ENCODE results near the gene SDF4.
"Not testable (repeated sequence)": the region's sequence is repeated elsewhere in the genome, so short reads cannot be mapped to it uniquely, and the experiment has no call there.

SDF4 gene

GRCh38 chr1:1198423-1199140, 33.2 kb downstream of the SDF4 start:
- no peak for DNase-seq (ENCODE audit: extremely low read depth, low read depth)
- TF ChIP-seq CTCF (IDR thresholded peaks at IDR 0.05; ENCODE audit: low read depth, low read length, missing control alignments), result no peak
- no peak overlapping the region for H3K4me3 ChIP-seq (replicated peaks; ENCODE audit: low read depth, low read length)

- no peak for DNase-seq (ENCODE audit: extremely low read depth, low read depth)
- no peak for TF ChIP-seq CTCF (IDR thresholded peaks at IDR 0.05; ENCODE audit: low read depth, low read length, missing control alignments)
- H3K4me3 ChIP-seq (replicated peaks; ENCODE audit: low read depth, low read length), result no peak overlapping the region
These were observed 34.0 kb downstream of the SDF4 start for GRCh38 chr1:1197551-1198422.

- H3K4me3 ChIP-seq (replicated peaks; ENCODE audit: low read depth, low read length), result no peak overlapping the region
- no peak for DNase-seq (ENCODE audit: extremely low read depth, low read depth)
- TF ChIP-seq CTCF (IDR thresholded peaks at IDR 0.05; ENCODE audit: low read depth, low read length, missing control alignments), result no peak
These were observed 34.7 kb downstream of the SDF4 start for GRCh38 chr1:1197188-1197500.

GRCh38 chr1:1196431-1197187, 35.2 kb downstream of the SDF4 start:
- no peak for TF ChIP-seq CTCF (IDR thresholded peaks at IDR 0.05; ENCODE audit: low read depth, low read length, missing control alignments)
- no peak for DNase-seq (ENCODE audit: extremely low read depth, low read depth)
- H3K4me3 ChIP-seq (replicated peaks; ENCODE audit: low read depth, low read length), result no peak overlapping the region

- H3K4me3 ChIP-seq (replicated peaks; ENCODE audit: low read depth, low read length); DNase-seq (ENCODE audit: extremely low read depth, low read depth): not testable (repeated sequence)
These were observed 36.1 kb downstream of the SDF4 start for GRCh38 chr1:1195726-1196125.

GRCh38 chr1:1194723-1195122, 37.1 kb downstream of the SDF4 start:
- no peak for DNase-seq (ENCODE audit: extremely low read depth, low read depth)
- no peak for TF ChIP-seq CTCF (IDR thresholded peaks at IDR 0.05; ENCODE audit: low read depth, low read length, missing control alignments)
- no peak overlapping the region for H3K4me3 ChIP-seq (replicated peaks; ENCODE audit: low read depth, low read length)

- no peak for DNase-seq (ENCODE audit: extremely low read depth, low read depth)
- no peak for TF ChIP-seq CTCF (IDR thresholded peaks at IDR 0.05; ENCODE audit: low read depth, low read length, missing control alignments)
- H3K4me3 ChIP-seq (replicated peaks; ENCODE audit: low read depth, low read length), result no peak overlapping the region
These were observed 40.1 kb downstream of the SDF4 start for GRCh38 chr1:1191734-1192133.

Data from HFF-Myc (cell line).